B cell (primary cell): ENCODE results near the gene TAS2R4. TPM values are rescaled to one million over a fixed set of nuclear protein-coding genes. Genes with fewer than 3 reads are reported as not detected.

Experiments
- ATAC-seq: fragments of 200-7000 bp; cut with Tn5 transposase; one replicate; pipeline ENCODE4 v1.10.0; 2021; ENCODE audit warnings: low read depth, mild to moderate bottlenecking, moderate number of reproducible peaks, moderate library complexity
- CTCF ChIA-PET: fragments of 350-600 bp; sonication (Branson Sonifier 250); formaldehyde crosslinking; loops from one replicate; lab custom pipeline; 2021; ENCODE audit warnings: antibody characterized with exemption, inconsistent platforms; lab: Charles Lee
- POLR2A ChIA-PET: fragments of 350-600 bp; sonication (Branson Sonifier 250); formaldehyde crosslinking; loops from one replicate; lab custom pipeline; 2021; ENCODE audit warnings: antibody characterized with exemption; lab: Charles Lee
- DNase-seq: peaks from one replicate; pipeline ENCODE4 v3.0.0; 2013
- H2AFZ ChIP-seq: 2 replicates; pipeline ENCODE4 v1.6.1; 2012; ENCODE audit warnings: mild to moderate bottlenecking, low read depth, low read length; ENCODE audit not compliant: insufficient read depth, poor library complexity, severe bottlenecking
- H3K27ac ChIP-seq, 2 donors: 1 replicate in 1 of 2; 2 replicates in 1 of 2; pipeline ENCODE4 v1.5.1; 2012 to 2013; ENCODE audit warnings: low read length in 2 of 2, mild to moderate bottlenecking in 2 of 2, moderate library complexity in 1 of 2
- H3K27me3 ChIP-seq, 4 experiments: fragments of 200-600 bp in 1 of 4; sonication (generic) in 1 of 4; replicated peaks in 1 of 4; 1 replicate in 2 of 4; 2 replicates in 2 of 4; pipeline versions ENCODE4 v1.6.1 to v1.7.0; 2013 to 2016; ENCODE audit warnings: low read length in 3 of 4, mild to moderate bottlenecking in 2 of 4, mixed read lengths in 1 of 4, moderate library complexity in 1 of 4; ENCODE audit not compliant: insufficient read depth in 4 of 4, control insufficient read depth in 3 of 4; ENCODE audit errors: control extremely low read depth in 1 of 4
- H3K36me3 ChIP-seq, 2 experiments: replicated peaks in 1 of 2; 1 replicate in 1 of 2; 2 replicates in 1 of 2; pipeline versions ENCODE4 v1.6.1 to v1.7.1; 2013; ENCODE audit warnings: low read length in 1 of 2; ENCODE audit not compliant: insufficient read depth in 2 of 2, control insufficient read depth in 1 of 2; ENCODE audit errors: control extremely low read depth in 1 of 2, extremely low read depth in 1 of 2
- H3K4me1 ChIP-seq, 2 donors: fragments of 200-600 bp in 1 of 2; sonication (generic) in 1 of 2; 1 replicate in 1 of 2; 2 replicates in 1 of 2; pipeline versions ENCODE4 v1.5.1 to v1.6.1; 2013 to 2017; ENCODE audit warnings: low read length in 2 of 2; ENCODE audit not compliant: control insufficient read depth in 2 of 2, insufficient read depth in 2 of 2
- H3K4me2 ChIP-seq: replicated peaks from 2 replicates; pipeline ENCODE3; 2012; ENCODE audit warnings: mild to moderate bottlenecking, low read depth, low read length; ENCODE audit not compliant: poor library complexity, severe bottlenecking
- H3K4me3 ChIP-seq, 5 experiments: fragments of 200-600 bp in 1 of 5; sonication (generic) in 1 of 5; 1 replicate in 3 of 5; 2 replicates in 2 of 5; pipeline versions ENCODE4 v1.5.1 to v1.7.0; 2011 to 2016; ENCODE audit warnings: low read length in 4 of 5, mild to moderate bottlenecking in 4 of 5, low read depth in 2 of 5, control low read depth in 1 of 5, moderate library complexity in 1 of 5; ENCODE audit not compliant: insufficient read depth in 1 of 5; ENCODE audit errors: control extremely low read depth in 1 of 5, extremely low read depth in 1 of 5
- H3K79me2 ChIP-seq: fragments of 200-600 bp; sonication (generic); one replicate; pipeline ENCODE4 v1.6.0; 2016; ENCODE audit warnings: low read length; ENCODE audit not compliant: control insufficient read depth, insufficient read depth
- H3K9ac ChIP-seq: fragments of 200-600 bp; sonication (generic); 2 replicates; pipeline ENCODE4 v1.6.1; 2017; ENCODE audit warnings: mild to moderate bottlenecking, low read length, moderate library complexity
- H3K9me3 ChIP-seq, 3 donors: one replicate each; pipeline versions ENCODE4 v1.6.1 to v1.7.1; 2013; ENCODE audit warnings: low read length in 2 of 3; ENCODE audit not compliant: control insufficient read depth in 2 of 3, insufficient read depth in 1 of 3; ENCODE audit errors: control extremely low read depth in 1 of 3
- H4K20me1 ChIP-seq: 2 replicates; pipeline ENCODE4 v1.6.0; 2012; ENCODE audit warnings: mild to moderate bottlenecking, low read length; ENCODE audit not compliant: insufficient read depth, control insufficient read depth, poor library complexity, severe bottlenecking
- H3K27ac Mint-ChIP-seq: one replicate; pipeline ENCODE4 v1.8.0; 2021; ENCODE audit warnings: mixed read lengths
- H3K27me3 Mint-ChIP-seq: one replicate; pipeline ENCODE4 v1.8.0; 2021; ENCODE audit warnings: mixed read lengths
- H3K4me1 Mint-ChIP-seq: one replicate; pipeline ENCODE4 v1.8.0; 2021; ENCODE audit warnings: mixed read lengths
- H3K4me3 Mint-ChIP-seq: one replicate; pipeline ENCODE4 v1.8.0; 2021; ENCODE audit warnings: mixed read lengths
- H3K9me3 Mint-ChIP-seq: one replicate; pipeline ENCODE4 v1.8.0; 2022; ENCODE audit warnings: mixed read lengths; ENCODE audit not compliant: insufficient read depth
- CTCF ChIP-seq: fragments of 200-600 bp; IDR thresholded peaks from one replicate; pipeline ENCODE4 v1.8.0; 2022; ENCODE audit warnings: antibody characterized with exemption, mild to moderate bottlenecking
- EZH2 ChIP-seq: IDR thresholded peaks from 2 replicates; pipeline ENCODE4 v1.6.1; 2012; ENCODE audit warnings: borderline replicate concordance, low read depth, mild to moderate bottlenecking, moderate library complexity, low read length; ENCODE audit not compliant: insufficient read depth, poor library complexity, severe bottlenecking
- WGBS: methylation state at CpG from one replicate; pipeline ENCODE4 v1.1.5; 2013; ENCODE audit warnings: missing lambda C conversion rate; ENCODE audit not compliant: insufficient coverage; 5-methylcytosine and 5-hydroxymethylcytosine counted together
- intact Hi-C: fragments of 100-400 bp; cut with micrococcal nuclease; formaldehyde crosslinking; loops from one replicate; pipeline ENCODE4 v1.10.0; 2022
- polyA plus RNA-seq: library from polyadenylated mRNA; depleted of rRNA; stranded (reverse); fragments of >200 nt; gene quantifications from 2 replicates; pipeline ENCODE4 v1.2.3, GENCODE V29; 2012
- total RNA-seq, 2 donors: library from RNA; stranded (reverse); fragments of 120-200 nt in 1 of 2; gene quantifications; 1 replicate in 1 of 2; 2 replicates in 1 of 2; pipeline versions ENCODE4 v1.2.3 to v1.2.4, GENCODE V29; 2013 to 2022

TAS2R4 gene
- total and polyA plus RNA-seq, 2 donors (not counting 1 experiment from before 2014, with no cell fraction given) = 0.39 to 5.4 TPM

DNA sequence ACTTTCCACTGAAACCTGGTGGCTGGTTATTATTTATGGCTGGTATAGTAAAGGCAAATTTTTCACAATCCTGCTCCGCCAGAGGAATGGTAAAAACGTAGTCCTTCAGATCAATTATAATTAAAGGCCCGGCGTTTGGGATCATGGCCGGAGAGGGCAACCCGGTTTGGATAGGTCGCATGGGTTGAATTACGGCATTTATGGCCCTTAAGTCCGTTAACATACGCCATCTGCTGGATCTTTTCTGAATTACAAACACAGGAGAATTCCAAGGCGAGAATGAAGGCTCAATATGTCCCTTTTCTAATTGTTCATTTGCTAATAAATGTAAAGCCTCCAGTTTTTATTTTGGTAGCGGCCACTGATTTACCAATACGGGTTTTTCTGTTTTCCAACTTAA is 23.8 kb upstream of the TAS2R4 start:
- ATAC-seq (no peak), DNase-seq (no peak)
- H3K4me1 ChIP-seq = no peaks in the 10 kb centered on the region
- H3K27ac Mint-ChIP-seq = no peak overlapping the region
- 100% methylated on average over 10 of the region's 13 CpGs for WGBS
- TF ChIP-seq EZH2 = no peak
- TF ChIP-seq CTCF = peak; percentile 63
- ChIA-PET CTCF (no interaction called here), POLR2A (no interaction called here)
- no peaks in the 10 kb centered on the region for H3K27me3 Mint-ChIP-seq
- peaks cover 31 to 81% of the 10 kb centered on the region in 2 experiments for H3K36me3 ChIP-seq
- no peaks in the 10 kb centered on the region for H4K20me1 ChIP-seq
- no peak overlapping the region for H3K27ac ChIP-seq
- H3K4me3 ChIP-seq = no peak overlapping the region
- H3K27me3 ChIP-seq = no peaks in the 10 kb centered on the region
- intact Hi-C loops = no loop called here
- H3K9me3 Mint-ChIP-seq = peaks cover 10% of the 10 kb centered on the region
- H3K4me2 ChIP-seq = no peak overlapping the region
- H3K4me3 Mint-ChIP-seq = no peak overlapping the region
- peaks cover 8 to 22% (median 14%) of the 10 kb centered on the region in 3 donors for H3K9me3 ChIP-seq
- no peaks in the 10 kb centered on the region for H3K4me1 Mint-ChIP-seq
- H2AFZ ChIP-seq = no peak overlapping the region
- no peak overlapping the region for H3K9ac ChIP-seq
- H3K79me2 ChIP-seq = no peaks in the 10 kb centered on the region

DNA sequence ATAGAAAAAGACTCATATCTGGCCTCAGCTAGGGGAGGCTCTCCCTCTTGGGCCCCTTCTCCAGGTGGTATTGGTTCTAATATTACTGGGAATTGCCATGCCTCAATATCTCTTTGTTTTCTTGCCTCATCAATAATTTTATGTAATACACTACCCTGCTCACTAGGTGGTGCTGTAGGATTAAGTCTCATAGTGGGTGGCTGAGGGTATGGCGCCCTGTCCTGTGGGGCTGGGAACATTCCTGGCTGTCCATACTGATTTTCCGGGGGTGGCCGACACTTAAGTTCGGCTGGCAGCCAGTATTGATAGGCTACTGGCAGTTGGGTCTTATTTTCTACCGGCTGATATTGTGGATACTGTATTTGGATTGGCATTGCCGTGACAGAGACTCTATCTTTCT is 21.5 kb upstream of the TAS2R4 start:
- Histone ChIP-seq H2AFZ (no peak overlapping the region), H3K4me1 (no peaks in the 10 kb centered on the region), H3K9ac (no peak overlapping the region), H3K27me3 (no peaks in the 10 kb centered on the region), H3K4me2 (no peak overlapping the region), H3K9me3 (peaks cover 6 to 22% (median 14%) of the 10 kb centered on the region in 3 donors), H3K36me3 (peaks cover 32 to 73% of the 10 kb centered on the region in 2 experiments), H3K27ac (no peak overlapping the region), H3K4me3 (no peak overlapping the region), H4K20me1 (no peaks in the 10 kb centered on the region), H3K79me2 (no peaks in the 10 kb centered on the region)
- H3K27ac Mint-ChIP-seq = no peak overlapping the region
- intact Hi-C loops = no loop called here
- no peaks in the 10 kb centered on the region for H3K4me1 Mint-ChIP-seq
- ChIA-PET CTCF (no interaction called here), POLR2A (no interaction called here)
- H3K27me3 Mint-ChIP-seq = no peaks in the 10 kb centered on the region
- H3K4me3 Mint-ChIP-seq = no peak overlapping the region
- ATAC-seq (no peak), DNase-seq (peak; percentile 22)
- H3K9me3 Mint-ChIP-seq = peaks cover 10% of the 10 kb centered on the region
- 100% methylated on average over 1 of the region's 6 CpGs for WGBS
- TF ChIP-seq EZH2 = no peak
- TF ChIP-seq CTCF = peak; percentile 50
